ENCODE data around the gene CA10.

GRCh38 chr17:51803161-51803560 is 355.4 kb downstream of the CA10 start:
- TF ChIP-seq REST (IDR thresholded peaks at IDR 0.05; ENCODE audit: insufficient read depth in 1 of 2, low read depth in 2 of 2, low read length in 2 of 2), result no peak
- no peak for TF ChIP-seq TAF1 (IDR thresholded peaks at IDR 0.05; ENCODE audit: borderline replicate concordance, insufficient read depth, low read length)
- no peak for TF ChIP-seq SIN3A (IDR thresholded peaks at IDR 0.05; ENCODE audit: borderline replicate concordance, insufficient read depth, low read length)

All from PFSK-1 (cell line).